Liver (tissue), 9 donors: ENCODE measurements around the gene AKNAD1. TPM values are rescaled to one million over a fixed set of nuclear protein-coding genes. Genes with fewer than 3 reads are reported as not detected.

Experiments
- DNase-seq: peaks from one replicate; pipeline ENCODE4 v3.0.0-alpha.2; 2017; ENCODE audit warnings: low spot score
- H3K27ac ChIP-seq, 2 donors: one replicate each; pipeline ENCODE4 v1.7.0; 2013; ENCODE audit warnings: inconsistent platforms in 2 of 2, low read length in 2 of 2, control low read depth in 1 of 2, low read depth in 1 of 2, mild to moderate bottlenecking in 1 of 2
- H3K27me3 ChIP-seq, 4 donors: one replicate each; pipeline versions ENCODE4 v1.6.1 to v1.7.0; 2013; ENCODE audit warnings: low read length in 3 of 4, inconsistent platforms in 1 of 4, mild to moderate bottlenecking in 1 of 4, moderate library complexity in 1 of 4; ENCODE audit not compliant: control insufficient read depth in 4 of 4, insufficient read depth in 4 of 4
- H3K36me3 ChIP-seq, 4 donors: one replicate each; pipeline versions ENCODE4 v1.6.1 to v1.7.0; 2013; ENCODE audit warnings: low read length in 3 of 4, mild to moderate bottlenecking in 3 of 4, low read depth in 1 of 4, moderate library complexity in 1 of 4; ENCODE audit not compliant: control insufficient read depth in 4 of 4, insufficient read depth in 3 of 4
- H3K4me1 ChIP-seq, 4 donors: one replicate each; pipeline versions ENCODE4 v1.6.1 to v1.7.0; 2013; ENCODE audit warnings: low read length in 3 of 4, mild to moderate bottlenecking in 3 of 4, moderate library complexity in 1 of 4; ENCODE audit not compliant: control insufficient read depth in 4 of 4, insufficient read depth in 4 of 4
- H3K4me3 ChIP-seq, 3 donors: one replicate each; pipeline versions ENCODE4 v1.6.1 to v1.7.0; 2013; ENCODE audit warnings: low read length in 3 of 3, control low read depth in 1 of 3, low read depth in 1 of 3, mild to moderate bottlenecking in 1 of 3
- H3K9ac ChIP-seq, 2 donors: one replicate each; pipeline ENCODE4 v1.7.0; 2013; ENCODE audit warnings: low read length in 2 of 2, mild to moderate bottlenecking in 2 of 2, moderate library complexity in 2 of 2, control low read depth in 1 of 2, low read depth in 1 of 2
- H3K9me3 ChIP-seq, 4 donors: one replicate each; pipeline versions ENCODE4 v1.6.1 to v1.7.0; 2013; ENCODE audit warnings: low read length in 3 of 4; ENCODE audit not compliant: control insufficient read depth in 4 of 4
- EGR1 ChIP-seq, 2 donors: IDR thresholded peaks; 2 replicates each; pipeline ENCODE4 v1.6.1; 2016 to 2018; ENCODE audit warnings: antibody characterized with exemption in 2 of 2, low read depth in 2 of 2
- FOXA1 ChIP-seq: IDR thresholded peaks from 2 replicates; pipeline ENCODE4 v1.6.1; 2016; ENCODE audit warnings: antibody characterized with exemption
- GABPA ChIP-seq, 2 donors: IDR thresholded peaks in 1 of 2; conservative IDR thresholded peaks in 1 of 2; 2 replicates each; pipeline ENCODE4 v1.6.1; 2016; ENCODE audit warnings: antibody characterized with exemption in 2 of 2, mild to moderate bottlenecking in 1 of 2, moderate library complexity in 1 of 2
- HNF4A ChIP-seq, 2 donors: conservative IDR thresholded peaks; 2 replicates each; pipeline ENCODE4 v1.6.1; 2016; ENCODE audit warnings: antibody characterized with exemption in 2 of 2, mild to moderate bottlenecking in 2 of 2
- HNF4G ChIP-seq: IDR thresholded peaks from 2 replicates; pipeline ENCODE4 v1.6.1; 2016; ENCODE audit warnings: antibody characterized with exemption
- JUND ChIP-seq, 2 donors: IDR thresholded peaks; 2 replicates each; pipeline ENCODE4 v1.6.1; 2016; ENCODE audit warnings: antibody characterized with exemption in 2 of 2
- NR2F2 ChIP-seq: IDR thresholded peaks from 2 replicates; pipeline ENCODE4 v1.6.1; 2016; ENCODE audit warnings: antibody characterized with exemption
- RAD21 ChIP-seq, 2 donors: IDR thresholded peaks; 2 replicates each; pipeline ENCODE4 v1.6.1; 2016; ENCODE audit warnings: antibody characterized with exemption in 2 of 2, mild to moderate bottlenecking in 2 of 2
- RXRA ChIP-seq, 2 donors: IDR thresholded peaks; 2 replicates each; pipeline ENCODE4 v1.6.1; 2017 to 2018; ENCODE audit warnings: antibody characterized with exemption in 2 of 2, mild to moderate bottlenecking in 1 of 2
- SP1 ChIP-seq: IDR thresholded peaks from 2 replicates; pipeline ENCODE4 v1.6.1; 2018; ENCODE audit warnings: antibody characterized with exemption, mild to moderate bottlenecking
- TAF1 ChIP-seq: conservative IDR thresholded peaks from 2 replicates; pipeline ENCODE4 v1.6.1; 2016; ENCODE audit warnings: antibody characterized with exemption, mild to moderate bottlenecking
- YY1 ChIP-seq: IDR thresholded peaks from 2 replicates; pipeline ENCODE4 v1.6.1; 2016; ENCODE audit warnings: antibody characterized with exemption, mild to moderate bottlenecking
- WGBS: extraction: QIAGEN DNeasy Blood & Tissue Kit; methylation state at CpG from one replicate; pipeline ENCODE4 v1.1.7; 2013; 5-methylcytosine and 5-hydroxymethylcytosine counted together
- polyA plus RNA-seq, 2 donors: library from polyadenylated mRNA; stranded (reverse) in 1 of 2; unstranded in 1 of 2; fragments of 200-250 nt in 1 of 2; fragments of >200 nt in 1 of 2; fragmentation: Nextera tagmentation in 1 of 2; extraction: Ambion mirVana in 1 of 2; gene quantifications; one replicate each; pipeline versions ENCODE4 v1.2.1 to v1.2.3, GENCODE V29; 2013 to 2015
- total RNA-seq, 2 donors: library from RNA; depleted of rRNA; stranded (reverse); fragments of >200 nt; gene quantifications; one replicate each; pipeline ENCODE4 v1.2.3, GENCODE V29; 2014
- TF ChIP-seq, protein P1 (sequence below): IDR thresholded peaks from 2 replicates; pipeline ENCODE4 v1.6.1; 2016; ENCODE audit warnings: antibody characterized with exemption
- TF ChIP-seq, protein P2 (sequence below): IDR thresholded peaks from 2 replicates; pipeline ENCODE4 v1.6.1; 2016; ENCODE audit warnings: antibody characterized with exemption
- TF ChIP-seq, protein P3 (sequence below): fragments of 150-350 bp; IDR thresholded peaks from 2 replicates; pipeline ENCODE4 v1.5.1; 2017; ENCODE audit warnings: improper control_type of control experiment, low read depth, low read length; ENCODE audit not compliant: missing input control
- TF ChIP-seq, protein P4 (sequence below): IDR thresholded peaks from 2 replicates; pipeline ENCODE4 v1.6.1; 2016; ENCODE audit warnings: antibody characterized with exemption, mild to moderate bottlenecking
- donor health status: healthy.
- donor health status: healthy.
- donor health status: healthy.
- donor health status: healthy.
- donor health status: healthy.

Gene AKNAD1
- total and polyA plus RNA-seq, 4 donors: not detected

DNA sequence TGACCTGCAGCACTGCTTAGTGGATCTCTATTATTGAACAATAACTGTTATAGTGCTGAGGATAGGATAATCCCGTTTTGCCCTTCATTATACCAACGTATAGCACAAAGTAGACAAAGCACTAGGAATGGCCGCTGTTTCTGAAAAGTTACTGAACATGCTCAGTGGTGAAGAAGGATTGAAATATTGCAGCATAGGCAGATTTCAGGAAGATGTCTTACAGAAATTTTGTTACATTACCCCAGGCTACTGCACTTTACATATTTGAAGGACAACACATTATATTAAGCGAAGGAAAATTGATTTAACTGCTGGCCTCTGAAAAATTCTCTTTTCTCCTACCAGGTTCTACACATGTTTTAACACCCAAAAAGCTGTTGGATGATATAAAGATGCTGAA, 48.5 kb downstream of the AKNAD1 start:
- DNase-seq: no peak
- Histone ChIP-seq H3K27ac (no peak overlapping the region), H3K9ac (no peak overlapping the region), H3K4me1 (no peaks in the 10 kb centered on the region), H3K4me3 (no peak overlapping the region), H3K9me3 (no peaks in the 10 kb centered on the region), H3K27me3 (no peaks in the 10 kb centered on the region), H3K36me3 (peaks cover 0 to 15% (median 10%) of the 10 kb centered on the region in 4 donors)
- TF ChIP-seq SP1 (no peak), EGR1 (IDR thresholded peaks at IDR 0.05; ENCODE audit: low read depth in 2 of 2) (no peak), RXRA (IDR thresholded peaks at IDR 0.05) (no peak), RAD21 (IDR thresholded peaks at IDR 0.05) (no peak)
- TF ChIP-seq, protein P1, sequence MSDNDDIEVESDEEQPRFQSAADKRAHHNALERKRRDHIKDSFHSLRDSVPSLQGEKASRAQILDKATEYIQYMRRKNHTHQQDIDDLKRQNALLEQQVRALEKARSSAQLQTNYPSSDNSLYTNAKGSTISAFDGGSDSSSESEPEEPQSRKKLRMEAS: no peak
- TF ChIP-seq, protein P2, sequence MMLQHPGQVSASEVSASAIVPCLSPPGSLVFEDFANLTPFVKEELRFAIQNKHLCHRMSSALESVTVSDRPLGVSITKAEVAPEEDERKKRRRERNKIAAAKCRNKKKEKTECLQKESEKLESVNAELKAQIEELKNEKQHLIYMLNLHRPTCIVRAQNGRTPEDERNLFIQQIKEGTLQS: no peak
- WGBS: 96% methylated on average over 4 of the region's 4 CpGs

DNA sequence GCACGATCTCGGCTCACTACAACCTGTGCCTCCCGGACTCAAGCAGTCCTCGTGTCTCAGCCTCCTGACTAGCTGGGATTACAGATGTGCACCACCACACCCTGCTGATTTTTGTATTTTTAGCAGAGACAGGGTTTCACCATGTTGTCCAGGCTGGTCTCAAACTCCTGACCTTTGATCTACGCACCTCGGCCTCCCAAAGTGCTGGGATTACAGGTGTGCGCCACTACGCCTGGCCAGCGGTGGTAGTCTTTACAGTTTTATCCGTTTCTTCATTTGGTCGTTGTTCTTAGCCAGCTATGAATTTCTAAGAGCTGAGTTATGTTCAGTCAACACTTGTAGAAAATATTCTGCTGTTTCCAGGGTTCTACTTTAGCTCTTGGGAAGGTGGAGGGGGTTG, 53.3 kb downstream of the AKNAD1 start:
- 95% methylated on average over 11 of the region's 11 CpGs for WGBS

More for the DNA sequence above, 53.3 kb downstream of the AKNAD1 start:
- DNase-seq: no peak
- Histone ChIP-seq H3K27me3 (no peaks in the 10 kb centered on the region), H3K4me3 (no peak overlapping the region), H3K9ac (no peak overlapping the region), H3K27ac (no peak overlapping the region), H3K9me3 (no peaks in the 10 kb centered on the region), H3K36me3 (peaks cover 1 to 16% (median 9%) of the 10 kb centered on the region in 4 donors), H3K4me1 (no peaks in the 10 kb centered on the region)
- TF ChIP-seq FOXA1 (no peak), HNF4G (no peak), TAF1 (no peak), YY1 (no peak), HNF4A (conservative IDR thresholded peaks at IDR 0.05) (no peak), EGR1 (IDR thresholded peaks at IDR 0.05; ENCODE audit: low read depth in 2 of 2) (no peak), NR2F2 (no peak), SP1 (no peak), GABPA (IDR thresholded peaks at IDR 0.05 in 1 of 2, conservative IDR thresholded peaks at IDR 0.05 in 1 of 2) (no peak), JUND (IDR thresholded peaks at IDR 0.05) (no peak)
- TF ChIP-seq, protein P2: no peak
- TF ChIP-seq, protein P3, sequence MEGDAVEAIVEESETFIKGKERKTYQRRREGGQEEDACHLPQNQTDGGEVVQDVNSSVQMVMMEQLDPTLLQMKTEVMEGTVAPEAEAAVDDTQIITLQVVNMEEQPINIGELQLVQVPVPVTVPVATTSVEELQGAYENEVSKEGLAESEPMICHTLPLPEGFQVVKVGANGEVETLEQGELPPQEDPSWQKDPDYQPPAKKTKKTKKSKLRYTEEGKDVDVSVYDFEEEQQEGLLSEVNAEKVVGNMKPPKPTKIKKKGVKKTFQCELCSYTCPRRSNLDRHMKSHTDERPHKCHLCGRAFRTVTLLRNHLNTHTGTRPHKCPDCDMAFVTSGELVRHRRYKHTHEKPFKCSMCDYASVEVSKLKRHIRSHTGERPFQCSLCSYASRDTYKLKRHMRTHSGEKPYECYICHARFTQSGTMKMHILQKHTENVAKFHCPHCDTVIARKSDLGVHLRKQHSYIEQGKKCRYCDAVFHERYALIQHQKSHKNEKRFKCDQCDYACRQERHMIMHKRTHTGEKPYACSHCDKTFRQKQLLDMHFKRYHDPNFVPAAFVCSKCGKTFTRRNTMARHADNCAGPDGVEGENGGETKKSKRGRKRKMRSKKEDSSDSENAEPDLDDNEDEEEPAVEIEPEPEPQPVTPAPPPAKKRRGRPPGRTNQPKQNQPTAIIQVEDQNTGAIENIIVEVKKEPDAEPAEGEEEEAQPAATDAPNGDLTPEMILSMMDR: no peak
- TF ChIP-seq, protein P4, sequence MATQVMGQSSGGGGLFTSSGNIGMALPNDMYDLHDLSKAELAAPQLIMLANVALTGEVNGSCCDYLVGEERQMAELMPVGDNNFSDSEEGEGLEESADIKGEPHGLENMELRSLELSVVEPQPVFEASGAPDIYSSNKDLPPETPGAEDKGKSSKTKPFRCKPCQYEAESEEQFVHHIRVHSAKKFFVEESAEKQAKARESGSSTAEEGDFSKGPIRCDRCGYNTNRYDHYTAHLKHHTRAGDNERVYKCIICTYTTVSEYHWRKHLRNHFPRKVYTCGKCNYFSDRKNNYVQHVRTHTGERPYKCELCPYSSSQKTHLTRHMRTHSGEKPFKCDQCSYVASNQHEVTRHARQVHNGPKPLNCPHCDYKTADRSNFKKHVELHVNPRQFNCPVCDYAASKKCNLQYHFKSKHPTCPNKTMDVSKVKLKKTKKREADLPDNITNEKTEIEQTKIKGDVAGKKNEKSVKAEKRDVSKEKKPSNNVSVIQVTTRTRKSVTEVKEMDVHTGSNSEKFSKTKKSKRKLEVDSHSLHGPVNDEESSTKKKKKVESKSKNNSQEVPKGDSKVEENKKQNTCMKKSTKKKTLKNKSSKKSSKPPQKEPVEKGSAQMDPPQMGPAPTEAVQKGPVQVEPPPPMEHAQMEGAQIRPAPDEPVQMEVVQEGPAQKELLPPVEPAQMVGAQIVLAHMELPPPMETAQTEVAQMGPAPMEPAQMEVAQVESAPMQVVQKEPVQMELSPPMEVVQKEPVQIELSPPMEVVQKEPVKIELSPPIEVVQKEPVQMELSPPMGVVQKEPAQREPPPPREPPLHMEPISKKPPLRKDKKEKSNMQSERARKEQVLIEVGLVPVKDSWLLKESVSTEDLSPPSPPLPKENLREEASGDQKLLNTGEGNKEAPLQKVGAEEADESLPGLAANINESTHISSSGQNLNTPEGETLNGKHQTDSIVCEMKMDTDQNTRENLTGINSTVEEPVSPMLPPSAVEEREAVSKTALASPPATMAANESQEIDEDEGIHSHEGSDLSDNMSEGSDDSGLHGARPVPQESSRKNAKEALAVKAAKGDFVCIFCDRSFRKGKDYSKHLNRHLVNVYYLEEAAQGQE: no peak
